ENCODE data around the gene EEF1A2.

- TF ChIP-seq MAX (IDR thresholded peaks at IDR 0.05; ENCODE audit: insufficient read depth, insufficient read length) (no peak), POLR2A (IDR thresholded peaks at IDR 0.05; ENCODE audit: low read depth, low read length) (no peak), FOS (IDR thresholded peaks at IDR 0.05; ENCODE audit: borderline replicate concordance, insufficient read depth, low read length) (no peak), JUN (IDR thresholded peaks at IDR 0.05; ENCODE audit: borderline replicate concordance, insufficient read depth, insufficient read length, low read depth) (no peak), CTCF (IDR thresholded peaks at IDR 0.05; ENCODE audit: extremely low read depth in 1 of 2, insufficient read depth in 1 of 2, low read depth in 1 of 2, low read length in 2 of 2) (no peak), GATA2 (IDR thresholded peaks at IDR 0.05; ENCODE audit: insufficient read depth, insufficient read length, low read depth, low read length) (no peak), MYC (IDR thresholded peaks at IDR 0.05; ENCODE audit: low read depth, low read length) (no peak), POLR2AphosphoS5 (IDR thresholded peaks at IDR 0.05; ENCODE audit: insufficient read depth, low read depth, low read length) (no peak), EZH2 (IDR thresholded peaks at IDR 0.05; ENCODE audit: borderline replicate concordance, low read depth, low read length, severe bottlenecking) (no peak)
Observed at GRCh38 chr20:63482021-63482587, 16.8 kb downstream of the EEF1A2 start.

Data from endothelial cell of umbilical vein (primary cell).